ENCODE results near the gene KRTAP9-9.
"Not testable (repeated sequence)": the region's sequence is repeated elsewhere in the genome, so short reads cannot be mapped to it uniquely, and the experiment has no call there.

The KRTAP9-9 gene

DNA sequence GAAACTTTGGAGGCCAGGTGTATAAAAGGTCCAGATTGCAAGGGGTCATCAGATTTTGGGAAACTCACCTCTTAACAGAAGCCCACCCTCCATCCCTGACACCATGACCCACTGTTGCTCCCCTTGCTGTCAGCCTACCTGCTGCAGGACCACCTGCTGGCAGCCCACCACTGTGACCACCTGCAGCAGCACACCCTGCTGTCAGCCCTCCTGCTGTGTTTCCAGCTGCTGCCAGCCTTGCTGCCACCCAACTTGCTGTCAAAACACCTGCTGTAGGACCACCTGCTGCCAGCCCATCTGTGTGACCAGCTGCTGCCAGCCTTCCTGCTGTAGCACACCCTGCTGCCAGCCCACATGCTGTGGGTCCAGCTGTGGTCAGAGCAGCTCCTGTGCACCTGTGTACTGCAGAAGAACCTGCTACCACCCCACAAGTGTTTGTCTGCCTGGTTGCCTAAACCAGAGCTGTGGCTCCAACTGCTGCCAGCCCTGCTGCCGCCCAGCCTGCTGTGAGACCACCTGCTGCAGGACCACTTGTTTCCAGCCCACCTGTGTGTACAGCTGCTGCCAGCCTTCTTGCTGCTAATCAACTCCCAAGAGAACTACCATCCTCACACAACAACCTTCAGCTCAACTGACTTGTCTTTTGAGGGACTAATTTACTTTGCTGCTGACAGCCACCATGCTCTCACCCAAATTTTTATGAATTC, 22.6 kb upstream of the KRTAP9-9 start, which contains the start of gene KRTAP9-3:
KRTAP9-3 (plus strand) TSS at position 51 of the 707 bp plus-strand sequence; CDS start at position 104, 53 bp downstream.
- H3K4me1 ChIP-seq (ENCODE audit: control insufficient read depth in 5 of 5, insufficient read depth in 5 of 5, low read length in 5 of 5); H3K36me3 ChIP-seq (ENCODE audit: control insufficient read depth in 5 of 5, insufficient read depth in 5 of 5, low read length in 5 of 5); H3K27ac ChIP-seq (ENCODE audit: low read depth, low read length); H3K4me3 ChIP-seq (ENCODE audit: low read depth in 1 of 5, low read length in 5 of 5); H3K9me3 ChIP-seq (ENCODE audit: control insufficient read depth in 5 of 5, low read length in 5 of 5); H3K9ac ChIP-seq (ENCODE audit: low read length in 5 of 5); H3K27me3 ChIP-seq (ENCODE audit: control insufficient read depth in 5 of 5, insufficient read depth in 4 of 5, low read length in 5 of 5): not testable (repeated sequence)

DNA sequence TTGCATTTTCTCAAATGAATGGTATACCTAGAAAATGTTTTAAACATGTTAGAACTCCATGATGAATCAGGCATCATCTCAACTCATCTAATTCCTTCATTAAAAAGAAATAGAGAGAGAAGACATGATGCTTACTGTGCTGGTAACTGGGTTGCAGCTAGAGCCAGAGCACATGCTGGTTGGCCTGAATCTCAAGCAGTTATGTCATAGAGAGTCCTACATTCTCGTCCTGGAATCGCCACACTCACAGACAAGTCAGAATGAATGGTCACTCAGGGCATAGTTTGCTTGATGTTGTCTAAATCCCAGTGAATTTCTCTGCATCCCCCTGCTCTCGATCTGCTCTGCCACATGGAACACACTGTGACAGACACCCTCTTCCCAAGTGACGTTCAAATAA, 18.1 kb upstream of the KRTAP9-9 start:
- H3K9me3 ChIP-seq (ENCODE audit: control insufficient read depth in 5 of 5, low read length in 5 of 5); H3K27me3 ChIP-seq (ENCODE audit: control insufficient read depth in 5 of 5, insufficient read depth in 4 of 5, low read length in 5 of 5); H3K9ac ChIP-seq (ENCODE audit: low read length in 5 of 5); H3K27ac ChIP-seq (ENCODE audit: low read depth, low read length); H3K4me3 ChIP-seq (ENCODE audit: low read depth in 1 of 5, low read length in 5 of 5); H3K4me1 ChIP-seq (ENCODE audit: control insufficient read depth in 5 of 5, insufficient read depth in 5 of 5, low read length in 5 of 5); H3K36me3 ChIP-seq (ENCODE audit: control insufficient read depth in 5 of 5, insufficient read depth in 5 of 5, low read length in 5 of 5): not testable (repeated sequence)

DNA sequence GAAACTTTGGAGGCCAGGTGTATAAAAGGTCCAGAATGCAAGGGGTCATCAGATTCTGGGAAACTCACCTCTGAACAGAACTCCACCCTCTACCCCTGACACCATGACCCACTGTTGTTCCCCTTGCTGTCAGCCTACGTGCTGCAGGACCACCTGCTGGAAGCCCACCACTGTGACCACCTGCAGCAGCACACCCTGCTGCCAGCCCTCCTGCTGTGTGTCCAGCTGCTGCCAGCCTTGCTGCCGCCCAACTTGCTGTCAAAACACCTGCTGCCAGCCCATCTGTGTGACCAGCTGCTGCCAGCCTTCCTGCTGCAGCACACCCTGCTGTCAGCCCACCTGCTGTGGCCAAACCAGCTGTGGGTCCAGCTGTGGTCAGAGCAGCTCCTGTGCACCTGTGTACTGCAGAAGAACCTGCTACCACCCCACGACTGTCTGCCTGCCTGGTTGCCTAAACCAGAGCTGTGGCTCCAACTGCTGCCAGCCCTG, 17.2 kb upstream of the KRTAP9-9 start, which contains the start of gene KRTAP9-8:
KRTAP9-8 (plus strand) TSS at position 51 of the 489 bp plus-strand sequence; CDS start at position 104, 53 bp downstream.
- not testable (repeated sequence) for H3K36me3 ChIP-seq (ENCODE audit: control insufficient read depth in 5 of 5, insufficient read depth in 5 of 5, low read length in 5 of 5); H3K27me3 ChIP-seq (ENCODE audit: control insufficient read depth in 5 of 5, insufficient read depth in 4 of 5, low read length in 5 of 5); H3K4me1 ChIP-seq (ENCODE audit: control insufficient read depth in 5 of 5, insufficient read depth in 5 of 5, low read length in 5 of 5); H3K27ac ChIP-seq (ENCODE audit: low read depth, low read length); H3K4me3 ChIP-seq (ENCODE audit: low read depth in 1 of 5, low read length in 5 of 5); H3K9me3 ChIP-seq (ENCODE audit: control insufficient read depth in 5 of 5, low read length in 5 of 5); H3K9ac ChIP-seq (ENCODE audit: low read length in 5 of 5)

DNA sequence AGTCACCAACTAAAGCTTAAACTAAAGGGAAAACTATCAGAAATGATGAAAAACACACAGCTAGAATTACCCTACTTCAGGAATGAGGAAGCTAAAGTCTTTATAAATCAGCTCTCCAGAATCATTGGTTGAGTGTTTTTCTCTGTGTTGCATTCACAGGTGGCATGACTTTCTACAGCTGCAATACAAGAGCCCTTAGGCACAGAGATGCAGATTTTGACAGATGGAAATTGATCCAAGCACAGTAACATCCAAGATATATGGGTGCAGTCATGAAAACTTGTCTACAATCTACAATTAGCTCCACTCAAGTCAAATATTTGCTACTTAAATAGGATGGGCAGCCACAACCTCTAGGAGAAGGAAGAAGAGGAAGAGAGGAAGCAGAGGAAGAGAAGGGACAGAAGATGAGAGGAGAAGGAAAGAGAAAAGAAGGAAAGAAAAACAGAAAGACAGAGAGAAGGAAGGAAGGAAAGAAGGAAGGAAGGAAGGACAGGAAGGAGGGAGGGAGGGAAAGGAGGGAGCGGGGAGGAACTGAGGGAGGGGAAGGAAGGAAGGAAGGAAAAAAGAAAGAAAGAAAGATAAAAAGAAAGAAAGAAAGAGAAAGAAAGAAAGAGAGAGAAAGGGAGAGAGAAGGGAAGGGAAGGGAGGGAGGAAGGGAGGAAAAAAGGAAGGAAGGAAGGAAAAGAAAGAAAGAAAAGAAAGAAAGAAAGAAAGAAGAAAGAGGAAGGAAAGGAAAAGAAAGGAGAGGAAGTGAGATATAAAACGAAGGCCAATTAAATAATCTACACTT, 8.0 kb upstream of the KRTAP9-9 start:
- H3K36me3 ChIP-seq (ENCODE audit: control insufficient read depth in 5 of 5, insufficient read depth in 5 of 5, low read length in 5 of 5); H3K9me3 ChIP-seq (ENCODE audit: control insufficient read depth in 5 of 5, low read length in 5 of 5); H3K4me1 ChIP-seq (ENCODE audit: control insufficient read depth in 5 of 5, insufficient read depth in 5 of 5, low read length in 5 of 5); H3K9ac ChIP-seq (ENCODE audit: low read length in 5 of 5); H3K27me3 ChIP-seq (ENCODE audit: control insufficient read depth in 5 of 5, insufficient read depth in 4 of 5, low read length in 5 of 5); H3K4me3 ChIP-seq (ENCODE audit: low read depth in 1 of 5, low read length in 5 of 5); H3K27ac ChIP-seq (ENCODE audit: low read depth, low read length): not testable (repeated sequence)

DNA sequence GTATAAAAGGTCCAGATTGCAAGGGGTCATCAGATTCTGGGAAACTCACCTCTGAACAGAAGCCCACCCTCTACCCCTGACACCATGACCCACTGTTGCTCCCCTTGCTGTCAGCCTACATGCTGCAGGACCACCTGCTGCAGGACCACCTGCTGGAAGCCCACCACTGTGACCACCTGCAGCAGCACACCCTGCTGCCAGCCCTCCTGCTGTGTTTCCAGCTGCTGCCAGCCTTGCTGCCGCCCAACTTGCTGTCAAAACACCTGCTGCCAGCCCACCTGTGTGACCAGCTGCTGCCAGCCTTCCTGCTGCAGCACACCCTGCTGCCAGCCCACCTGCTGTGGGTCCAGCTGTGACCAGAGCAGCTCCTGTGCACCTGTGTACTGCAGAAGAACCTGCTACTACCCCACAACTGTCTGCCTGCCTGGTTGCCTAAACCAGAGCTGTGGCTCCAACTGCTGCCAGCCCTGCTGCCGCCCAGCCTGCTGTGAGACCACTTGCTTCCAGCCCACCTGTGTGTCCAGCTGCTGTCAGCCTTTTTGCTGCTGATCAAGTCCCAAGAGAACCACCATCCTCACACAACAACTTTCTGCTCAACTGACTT, 5.4 kb upstream of the KRTAP9-9 start, which contains the start of gene KRTAP9-4:
KRTAP9-4 (plus strand) TSS at position 51 of the 604 bp plus-strand sequence; CDS start at position 85, 34 bp downstream.
- H3K27ac ChIP-seq (ENCODE audit: low read depth, low read length); H3K4me1 ChIP-seq (ENCODE audit: control insufficient read depth in 5 of 5, insufficient read depth in 5 of 5, low read length in 5 of 5); H3K36me3 ChIP-seq (ENCODE audit: control insufficient read depth in 5 of 5, insufficient read depth in 5 of 5, low read length in 5 of 5); H3K4me3 ChIP-seq (ENCODE audit: low read depth in 1 of 5, low read length in 5 of 5); H3K9ac ChIP-seq (ENCODE audit: low read length in 5 of 5); H3K9me3 ChIP-seq (ENCODE audit: control insufficient read depth in 5 of 5, low read length in 5 of 5); H3K27me3 ChIP-seq (ENCODE audit: control insufficient read depth in 5 of 5, insufficient read depth in 4 of 5, low read length in 5 of 5): not testable (repeated sequence)

DNA sequence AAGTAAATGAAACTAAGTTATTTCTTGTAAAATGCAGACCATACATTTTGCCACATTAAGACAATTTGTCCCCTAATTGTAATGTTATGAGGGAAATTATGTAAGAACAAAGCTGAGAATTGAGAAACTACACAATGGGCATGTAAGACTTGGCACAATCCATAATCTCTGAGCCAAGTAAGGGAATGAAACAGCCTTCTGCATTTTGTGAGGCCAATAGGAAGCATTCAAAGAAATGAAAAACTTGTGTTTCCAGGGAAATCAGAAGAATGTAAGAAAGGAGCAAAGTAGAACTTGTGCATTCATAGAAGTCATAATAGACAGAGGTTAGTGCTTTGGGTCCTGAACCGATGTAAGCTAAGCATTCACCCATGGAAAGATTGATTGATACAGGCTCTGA, 3.9 kb upstream of the KRTAP9-9 start:
- Histone ChIP-seq H3K36me3 (ENCODE audit: control insufficient read depth in 5 of 5, insufficient read depth in 5 of 5, low read length in 5 of 5) (no peaks in the 10 kb centered on the region), H3K4me1 (ENCODE audit: control insufficient read depth in 5 of 5, insufficient read depth in 5 of 5, low read length in 5 of 5) (no peaks in the 10 kb centered on the region), H3K4me3 (ENCODE audit: low read depth in 1 of 5, low read length in 5 of 5) (no peak overlapping the region), H3K9ac (ENCODE audit: low read length in 5 of 5) (no peak overlapping the region), H3K27me3 (ENCODE audit: control insufficient read depth in 5 of 5, insufficient read depth in 4 of 5, low read length in 5 of 5) (peaks cover 0 to 11% (median 0%) of the 10 kb centered on the region in 5 donors), H3K27ac (ENCODE audit: low read depth, low read length) (no peak overlapping the region), H3K9me3 (ENCODE audit: control insufficient read depth in 5 of 5, low read length in 5 of 5) (no peaks in the 10 kb centered on the region)

DNA sequence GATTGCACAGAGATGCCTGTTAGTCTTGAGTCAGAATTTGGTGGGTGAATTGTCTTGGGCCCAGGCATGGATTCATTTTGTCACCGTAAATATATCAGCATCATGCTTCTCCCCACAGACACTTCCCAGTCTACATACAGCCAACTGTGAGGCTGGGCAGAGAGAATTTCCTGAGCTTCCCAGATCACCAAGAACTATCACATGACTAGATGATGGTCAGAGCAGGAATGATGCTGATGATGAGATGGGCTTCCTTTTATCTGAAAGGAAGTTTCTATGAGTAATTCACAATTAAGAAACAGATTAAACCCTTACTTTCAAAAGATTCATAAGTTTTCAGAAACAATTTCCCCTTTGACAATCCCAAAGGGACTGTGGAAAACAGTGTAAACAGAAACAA, 323 bp upstream of the KRTAP9-9 start:
- Histone ChIP-seq H3K27me3 (ENCODE audit: control insufficient read depth in 5 of 5, insufficient read depth in 4 of 5, low read length in 5 of 5) (peaks cover 0 to 9% (median 0%) of the 10 kb centered on the region in 5 donors), H3K9me3 (ENCODE audit: control insufficient read depth in 5 of 5, low read length in 5 of 5) (no peaks in the 10 kb centered on the region), H3K27ac (ENCODE audit: low read depth, low read length) (no peak overlapping the region), H3K4me1 (ENCODE audit: control insufficient read depth in 5 of 5, insufficient read depth in 5 of 5, low read length in 5 of 5) (no peaks in the 10 kb centered on the region), H3K9ac (ENCODE audit: low read length in 5 of 5) (no peak overlapping the region), H3K4me3 (ENCODE audit: low read depth in 1 of 5, low read length in 5 of 5) (no peak overlapping the region), H3K36me3 (ENCODE audit: control insufficient read depth in 5 of 5, insufficient read depth in 5 of 5, low read length in 5 of 5) (no peaks in the 10 kb centered on the region)

DNA sequence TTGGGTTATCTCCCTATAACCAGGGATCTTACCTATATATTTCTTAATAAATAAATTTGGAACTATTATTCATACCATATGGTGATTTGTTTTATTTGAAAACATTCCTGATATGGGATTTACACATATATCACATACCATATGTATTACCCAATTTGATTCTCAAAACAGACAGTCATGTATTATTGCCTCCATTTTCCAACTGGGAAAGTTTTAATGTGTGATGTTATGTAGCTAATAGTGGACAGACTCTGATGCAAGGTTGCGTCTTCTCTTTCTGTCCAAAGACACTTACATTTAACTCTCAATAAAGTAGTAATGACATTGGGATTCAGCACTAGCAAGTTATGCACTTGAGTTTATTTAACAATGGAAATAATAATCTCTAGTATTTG, 1.1 kb downstream of the KRTAP9-9 start:
- H3K27me3 ChIP-seq (ENCODE audit: control insufficient read depth in 5 of 5, insufficient read depth in 4 of 5, low read length in 5 of 5): peaks cover 0 to 8% (median 0%) of the 10 kb centered on the region in 5 donors
- H3K27ac ChIP-seq (ENCODE audit: low read depth, low read length): no peak overlapping the region

DNA sequence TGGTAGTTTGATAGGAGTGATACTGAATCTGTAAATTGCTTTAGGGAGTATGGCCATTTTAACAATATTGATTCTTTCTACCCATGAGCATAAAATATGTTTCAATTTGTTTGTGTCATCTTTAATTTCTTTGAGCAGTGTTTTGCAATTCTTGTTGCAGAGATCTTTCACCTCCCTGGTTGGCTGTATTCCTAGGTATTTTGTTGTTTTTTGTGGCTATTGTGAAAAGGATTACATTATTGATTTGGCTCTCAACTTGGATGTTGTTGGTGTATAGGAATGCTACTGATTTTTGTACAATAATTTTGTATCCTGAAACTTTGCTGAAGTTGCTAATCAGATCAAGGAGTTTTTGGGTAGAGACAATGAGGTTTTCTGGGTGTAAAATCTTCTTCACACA, 3.2 kb downstream of the KRTAP9-9 start:
- Histone ChIP-seq H3K9ac (ENCODE audit: low read length in 5 of 5) (no peak overlapping the region), H3K27me3 (ENCODE audit: control insufficient read depth in 5 of 5, insufficient read depth in 4 of 5, low read length in 5 of 5) (peaks cover 0 to 4% (median 0%) of the 10 kb centered on the region in 5 donors), H3K4me3 (ENCODE audit: low read depth in 1 of 5, low read length in 5 of 5) (no peak overlapping the region), H3K27ac (ENCODE audit: low read depth, low read length) (no peak overlapping the region), H3K36me3 (ENCODE audit: control insufficient read depth in 5 of 5, insufficient read depth in 5 of 5, low read length in 5 of 5) (no peaks in the 10 kb centered on the region), H3K9me3 (ENCODE audit: control insufficient read depth in 5 of 5, low read length in 5 of 5) (no peaks in the 10 kb centered on the region), H3K4me1 (ENCODE audit: control insufficient read depth in 5 of 5, insufficient read depth in 5 of 5, low read length in 5 of 5) (no peaks in the 10 kb centered on the region)

More for the DNA sequence above, 1.1 kb downstream of the KRTAP9-9 start:
- Histone ChIP-seq H3K4me3 (ENCODE audit: low read depth in 1 of 5, low read length in 5 of 5) (no peak overlapping the region), H3K9me3 (ENCODE audit: control insufficient read depth in 5 of 5, low read length in 5 of 5) (no peaks in the 10 kb centered on the region), H3K4me1 (ENCODE audit: control insufficient read depth in 5 of 5, insufficient read depth in 5 of 5, low read length in 5 of 5) (no peaks in the 10 kb centered on the region), H3K9ac (ENCODE audit: low read length in 5 of 5) (no peak overlapping the region), H3K36me3 (ENCODE audit: control insufficient read depth in 5 of 5, insufficient read depth in 5 of 5, low read length in 5 of 5) (no peaks in the 10 kb centered on the region)

DNA sequence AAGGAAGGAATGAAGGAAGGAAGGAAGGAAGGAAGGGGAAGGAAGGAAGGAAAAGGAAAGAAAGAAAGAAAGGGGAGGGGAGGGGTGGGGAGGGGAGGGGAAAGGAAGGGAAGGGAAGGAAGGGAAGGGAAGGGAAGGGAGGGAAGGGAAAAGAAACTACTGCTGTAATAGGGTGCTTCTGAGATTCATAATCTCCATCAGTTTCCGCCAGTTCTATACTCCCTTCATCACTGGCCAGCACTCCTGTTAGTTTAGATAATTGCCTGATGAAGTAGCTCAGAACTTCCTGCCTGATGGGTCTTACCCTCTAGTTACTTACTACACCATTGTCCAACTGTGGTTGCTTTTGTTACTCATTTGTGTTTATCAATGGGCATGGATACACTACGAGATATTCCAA, 8.0 kb downstream of the KRTAP9-9 start:
- Histone ChIP-seq H3K9ac (ENCODE audit: low read length in 5 of 5) (no peak overlapping the region), H3K36me3 (ENCODE audit: control insufficient read depth in 5 of 5, insufficient read depth in 5 of 5, low read length in 5 of 5) (no peaks in the 10 kb centered on the region), H3K4me1 (ENCODE audit: control insufficient read depth in 5 of 5, insufficient read depth in 5 of 5, low read length in 5 of 5) (no peaks in the 10 kb centered on the region), H3K27me3 (ENCODE audit: control insufficient read depth in 5 of 5, insufficient read depth in 4 of 5, low read length in 5 of 5) (peaks cover 0 to 4% (median 3%) of the 10 kb centered on the region in 5 donors), H3K4me3 (ENCODE audit: low read depth in 1 of 5, low read length in 5 of 5) (no peak overlapping the region), H3K9me3 (ENCODE audit: control insufficient read depth in 5 of 5, low read length in 5 of 5) (no peaks in the 10 kb centered on the region), H3K27ac (ENCODE audit: low read depth, low read length) (no peak overlapping the region)
